H1 (cell line): ENCODE results near the gene SLC25A27. TPM values are rescaled to one million over a fixed set of nuclear protein-coding genes. Genes with fewer than 3 reads are reported as not detected.

Experiments used
- CTBP2 ChIP-seq: IDR thresholded peaks from 2 replicates; pipeline ENCODE4 v1.7.0; 2011; ENCODE audit warnings: borderline replicate concordance, mild to moderate bottlenecking, moderate library complexity, mixed read lengths, low read length; ENCODE audit not compliant: insufficient read depth, insufficient read length
- FOSL1 ChIP-seq: IDR thresholded peaks from 2 replicates; pipeline ENCODE4 v1.6.1; 2011; ENCODE audit warnings: mild to moderate bottlenecking, low read depth, low read length, moderate library complexity; ENCODE audit not compliant: insufficient read depth
- KDM5A ChIP-seq: fragments of 200-600 bp; IDR thresholded peaks from 2 replicates; pipeline ENCODE4 v1.7.1; 2012; ENCODE audit warnings: mild to moderate bottlenecking, low read length, inconsistent platforms, mixed read lengths
- PHF8 ChIP-seq: fragments of 200-600 bp; sonication (generic); conservative IDR thresholded peaks from 2 replicates; pipeline ENCODE4 v1.7.1; 2012; ENCODE audit warnings: low read depth, mild to moderate bottlenecking, inconsistent platforms, low read length, moderate library complexity
- RAD21 ChIP-seq, 2 experiments: IDR thresholded peaks in 1 of 2; conservative IDR thresholded peaks in 1 of 2; 2 replicates each; pipeline ENCODE4 v1.6.1; 2011; ENCODE audit warnings: low read depth in 2 of 2, low read length in 2 of 2, improper control_type of control experiment in 1 of 2, inconsistent platforms in 1 of 2, mild to moderate bottlenecking in 1 of 2, moderate library complexity in 1 of 2
- SIN3A ChIP-seq, 2 experiments: IDR thresholded peaks in 1 of 2; conservative IDR thresholded peaks in 1 of 2; 2 replicates each; pipeline ENCODE4 v1.6.1; 2011 to 2012; ENCODE audit warnings: low read length in 2 of 2, improper control_type of control experiment in 1 of 2, low read depth in 1 of 2, mild to moderate bottlenecking in 1 of 2
- SRF ChIP-seq: IDR thresholded peaks from 2 replicates; pipeline ENCODE4 v1.6.1; 2011; ENCODE audit warnings: mild to moderate bottlenecking, low read depth, low read length, moderate library complexity
- polyA plus RNA-seq, 7 experiments: library from polyadenylated mRNA; depleted of rRNA in 3 of 7; stranded (reverse) in 5 of 7; unstranded in 2 of 7; fragments of >200 nt in 5 of 7; fragments of 200-250 nt in 2 of 7; gene quantifications; 1 replicate in 5 of 7; 2 replicates in 1 of 7; 4 replicates in 1 of 7; pipeline versions ENCODE4 v1.2.1 to v1.2.3, GENCODE V29; 2011 to 2013; ENCODE audit warnings: missing spikeins in 2 of 7, mixed read lengths in 2 of 7
- total RNA-seq: library from RNA; stranded (reverse); fragmentation: NEBNext Ultra II Directional; extraction: Animal tissue kit (Norgen Biotek cat#: 25700); gene quantifications from 2 replicates; pipeline ENCODE4 v1.2.1, GENCODE V29; 2021

SLC25A27 gene
- total and polyA plus RNA-seq, 2 of the 8 experiments (the other 6 are each of a cell fraction or from before 2014, with no cell fraction given), result 7.3 to 8.4 TPM

DNA sequence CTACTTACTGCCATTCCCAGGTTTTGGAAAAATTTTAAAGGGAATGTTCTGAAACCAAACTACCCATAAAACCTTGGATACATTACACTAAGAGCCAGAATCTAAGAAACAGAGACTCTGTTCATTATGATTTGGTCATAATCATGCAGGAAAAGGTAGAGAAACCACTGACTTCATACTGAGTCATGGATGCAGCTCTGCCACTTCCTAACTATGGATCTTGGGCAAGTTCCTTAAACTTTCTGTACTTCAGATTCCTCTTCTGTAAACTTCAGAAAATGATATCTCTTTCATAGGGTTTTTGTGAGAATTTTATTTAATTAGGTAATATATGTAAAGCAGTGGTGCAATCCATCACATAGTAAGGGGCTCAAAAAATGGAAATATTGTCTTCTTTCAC is 62.4 kb downstream of the SLC25A27 start (continued):
- TF ChIP-seq PHF8, result no peak
- no peak for TF ChIP-seq RAD21 (IDR thresholded peaks at IDR 0.05 in 1 of 2, conservative IDR thresholded peaks at IDR 0.05 in 1 of 2; ENCODE audit: low read depth in 2 of 2, low read length in 2 of 2)
- TF ChIP-seq FOSL1, result no peak
- TF ChIP-seq SIN3A (conservative IDR thresholded peaks at IDR 0.05 in 1 of 2, IDR thresholded peaks at IDR 0.05 in 1 of 2; ENCODE audit: low read depth in 1 of 2, low read length in 2 of 2), result no peak
- TF ChIP-seq SRF, result no peak
- no peak for TF ChIP-seq CTBP2
- no peak for TF ChIP-seq KDM5A
